COLO829 (cell line): ENCODE data around the gene PRR14.
"Not testable (repeated sequence)": the region's sequence is repeated elsewhere in the genome, so short reads cannot be mapped to it uniquely, and the experiment has no call there.

Experiments used
- DNase-seq: peaks from one replicate; pipeline ENCODE4 v3.0.0; 2012; ENCODE audit warnings: low spot score

PRR14 gene

GRCh38 chr16:30632454-30632853 lies 18.3 kb upstream of the PRR14 start:
- DNase-seq = not testable (repeated sequence)

- no peak for DNase-seq
Measured at GRCh38 chr16:30633526-30633925, 17.2 kb upstream of the PRR14 start.

- DNase-seq = no peak
Measured at GRCh38 chr16:30636599-30636998, 14.2 kb upstream of the PRR14 start.

GRCh38 chr16:30637139-30637538 lies 13.6 kb upstream of the PRR14 start:
- not testable (repeated sequence) for DNase-seq

- peak; percentile 20 for DNase-seq
Measured at GRCh38 chr16:30637944-30638343, 12.8 kb upstream of the PRR14 start.

GRCh38 chr16:30641378-30641982 lies 9.3 kb upstream of the PRR14 start:
- DNase-seq = no peak

GRCh38 chr16:30644334-30644830 lies 6.4 kb upstream of the PRR14 start:
- DNase-seq = no peak

- DNase-seq = no peak
Measured at GRCh38 chr16:30645727-30646126, 5.0 kb upstream of the PRR14 start.

- DNase-seq = no peak
Measured at GRCh38 chr16:30647274-30647571, 3.5 kb upstream of the PRR14 start.

GRCh38 chr16:30649725-30650368 lies 913 bp upstream of the PRR14 start:
- no peak for DNase-seq

GRCh38 chr16:30651124-30652004 lies 604 bp downstream of the PRR14 start:
- peak; percentile 25 for DNase-seq

GRCh38 chr16:30652005-30652296 lies 1.2 kb downstream of the PRR14 start:
- DNase-seq = no peak

GRCh38 chr16:30652718-30653117 lies 2.0 kb downstream of the PRR14 start:
- no peak for DNase-seq

- DNase-seq = no peak
Measured at GRCh38 chr16:30654856-30655255, 4.1 kb downstream of the PRR14 start.

GRCh38 chr16:30655815-30656347 lies 5.1 kb downstream of the PRR14 start:
- DNase-seq = no peak

- no peak for DNase-seq
Measured at GRCh38 chr16:30656388-30656787, 5.6 kb downstream of the PRR14 start.

- no peak for DNase-seq
Measured at GRCh38 chr16:30656974-30657865, 6.5 kb downstream of the PRR14 start.

GRCh38 chr16:30657866-30658730 lies 7.3 kb downstream of the PRR14 start, which contains the start of gene FBRS:
Gene FBRS (plus strand): TSS chr16:30658431. CDS start chr16:30659519, 1,088 bp downstream.
- DNase-seq = peak; percentile 99

- DNase-seq = no peak
Measured at GRCh38 chr16:30658731-30659506, 8.2 kb downstream of the PRR14 start.
